ENCODE results near the gene MAX. TPM values are rescaled to one million over a fixed set of nuclear protein-coding genes. Genes with fewer than 3 reads are reported as not detected.

MAX gene
- total and polyA plus RNA-seq, 2 donors (not counting 1 experiment from before 2014, with no cell fraction given): 98.6 to 130 TPM

GRCh38 chr14:65040666-65041433 lies 61.5 kb downstream of the MAX start:
- Mint-ChIP-seq H3K27me3 (no peaks in the 10 kb centered on the region), H3K4me1 (peaks cover 10% of the 10 kb centered on the region), H3K27ac (no peak overlapping the region), H3K9me3 (ENCODE audit: insufficient read depth) (no peaks in the 10 kb centered on the region), H3K4me3 (no peak overlapping the region)
- Histone ChIP-seq H3K4me2 (replicated peaks; ENCODE audit: low read depth, low read length, poor library complexity, severe bottlenecking) (no peak overlapping the region), H3K27ac (ENCODE audit: low read length in 2 of 2) (no peak overlapping the region), H4K20me1 (ENCODE audit: control insufficient read depth, insufficient read depth, low read length, poor library complexity, severe bottlenecking) (no peaks in the 10 kb centered on the region), H3K36me3 (replicated peaks in 1 of 2; ENCODE audit: control extremely low read depth in 1 of 2, control insufficient read depth in 1 of 2, extremely low read depth in 1 of 2, insufficient read depth in 2 of 2, low read length in 1 of 2) (peaks cover 0 to 13% of the 10 kb centered on the region in 2 experiments), H3K9ac (ENCODE audit: low read length) (no peak overlapping the region), H3K4me1 (ENCODE audit: control insufficient read depth in 2 of 2, insufficient read depth in 2 of 2, low read length in 2 of 2) (peaks cover 10 to 12% of the 10 kb centered on the region in 2 donors), H3K27me3 (replicated peaks in 1 of 4; ENCODE audit: control extremely low read depth in 1 of 4, control insufficient read depth in 3 of 4, insufficient read depth in 4 of 4, low read length in 3 of 4) (no peaks in the 10 kb centered on the region), H2AFZ (ENCODE audit: insufficient read depth, low read depth, low read length, poor library complexity, severe bottlenecking) (no peak overlapping the region), H3K4me3 (ENCODE audit: control extremely low read depth in 1 of 5, extremely low read depth in 1 of 5, insufficient read depth in 1 of 5, low read depth in 2 of 5, low read length in 4 of 5) (no peak overlapping the region), H3K79me2 (ENCODE audit: control insufficient read depth, insufficient read depth, low read length) (no peaks in the 10 kb centered on the region), H3K9me3 (ENCODE audit: control extremely low read depth in 1 of 3, control insufficient read depth in 2 of 3, insufficient read depth in 1 of 3, low read length in 2 of 3) (no peaks in the 10 kb centered on the region)
- POLR2A ChIA-PET: no interaction called here
- DNase-seq (no peak), ATAC-seq (ENCODE audit: low read depth) (no peak)
- 100% methylated on average over 1 of the region's 9 CpGs for WGBS (ENCODE audit: insufficient coverage)
- TF ChIP-seq EZH2 (IDR thresholded peaks at IDR 0.05; ENCODE audit: borderline replicate concordance, insufficient read depth, low read depth, low read length, poor library complexity, severe bottlenecking) (no peak), CTCF (IDR thresholded peaks at IDR 0.05) (no peak)
- CTCF ChIA-PET: no interaction called here
- intact Hi-C loops (cut with micrococcal nuclease): no loop called here

GRCh38 chr14:65038966-65039365 lies 63.4 kb downstream of the MAX start:
- no peak for DNase-seq

More at GRCh38 chr14:65038966-65039365, 63.4 kb downstream of the MAX start:
- Histone ChIP-seq H3K4me1 (ENCODE audit: control insufficient read depth in 2 of 2, insufficient read depth in 2 of 2, low read length in 2 of 2) (peaks cover 10 to 12% of the 10 kb centered on the region in 2 donors), H3K36me3 (replicated peaks in 1 of 2; ENCODE audit: control extremely low read depth in 1 of 2, control insufficient read depth in 1 of 2, extremely low read depth in 1 of 2, insufficient read depth in 2 of 2, low read length in 1 of 2) (peaks cover 0 to 8% of the 10 kb centered on the region in 2 experiments), H3K27ac (ENCODE audit: low read length in 2 of 2) (no peak overlapping the region), H3K9me3 (ENCODE audit: control extremely low read depth in 1 of 3, control insufficient read depth in 2 of 3, insufficient read depth in 1 of 3, low read length in 2 of 3) (no peaks in the 10 kb centered on the region), H4K20me1 (ENCODE audit: control insufficient read depth, insufficient read depth, low read length, poor library complexity, severe bottlenecking) (no peaks in the 10 kb centered on the region), H3K27me3 (replicated peaks in 1 of 4; ENCODE audit: control extremely low read depth in 1 of 4, control insufficient read depth in 3 of 4, insufficient read depth in 4 of 4, low read length in 3 of 4) (no peaks in the 10 kb centered on the region), H3K79me2 (ENCODE audit: control insufficient read depth, insufficient read depth, low read length) (no peaks in the 10 kb centered on the region), H3K4me3 (ENCODE audit: control extremely low read depth in 1 of 5, extremely low read depth in 1 of 5, insufficient read depth in 1 of 5, low read depth in 2 of 5, low read length in 4 of 5) (no peak overlapping the region), H3K9ac (ENCODE audit: low read length) (no peak overlapping the region), H3K4me2 (replicated peaks; ENCODE audit: low read depth, low read length, poor library complexity, severe bottlenecking) (no peak overlapping the region), H2AFZ (ENCODE audit: insufficient read depth, low read depth, low read length, poor library complexity, severe bottlenecking) (no peak overlapping the region)
- POLR2A ChIA-PET: no interaction called here
- intact Hi-C loops (cut with micrococcal nuclease): no loop called here
- Mint-ChIP-seq H3K27ac (no peak overlapping the region), H3K4me1 (peaks cover 10% of the 10 kb centered on the region), H3K9me3 (ENCODE audit: insufficient read depth) (no peaks in the 10 kb centered on the region), H3K4me3 (no peak overlapping the region), H3K27me3 (no peaks in the 10 kb centered on the region)
- CTCF ChIA-PET: interaction anchor here (1.3 kb wide), 1 partner anchor 10 kb away, joined by 3 read pairs; no protein-coding TSS in a partner anchor
- TF ChIP-seq EZH2 (IDR thresholded peaks at IDR 0.05; ENCODE audit: borderline replicate concordance, insufficient read depth, low read depth, low read length, poor library complexity, severe bottlenecking) (no peak), CTCF (IDR thresholded peaks at IDR 0.05) (no peak)
- WGBS (ENCODE audit: insufficient coverage): 100% methylated on average over 1 of the region's 2 CpGs
- no peak for ATAC-seq (ENCODE audit: low read depth)
